Muscle layer of colon (tissue), 2 donors: ENCODE results near the gene MED15.
"Not testable (repeated sequence)": the region's sequence is repeated elsewhere in the genome, so short reads cannot be mapped to it uniquely, and the experiment has no call there.

Source experiments
- H3K27ac ChIP-seq: one replicate; pipeline ENCODE4 v1.7.0; 2013; ENCODE audit warnings: low read depth, mild to moderate bottlenecking, low read length, moderate library complexity
- H3K27me3 ChIP-seq, 2 donors: one replicate each; pipeline ENCODE4 v1.7.0; 2013; ENCODE audit warnings: low read length in 2 of 2, mild to moderate bottlenecking in 2 of 2; ENCODE audit not compliant: insufficient read depth in 2 of 2, control insufficient read depth in 1 of 2
- H3K36me3 ChIP-seq: one replicate; pipeline ENCODE4 v1.7.0; 2013; ENCODE audit warnings: mild to moderate bottlenecking, low read length; ENCODE audit not compliant: insufficient read depth
- H3K4me1 ChIP-seq: one replicate; pipeline ENCODE4 v1.7.0; 2013; ENCODE audit warnings: mild to moderate bottlenecking, low read length; ENCODE audit not compliant: insufficient read depth
- H3K4me3 ChIP-seq, 2 donors: one replicate each; pipeline ENCODE4 v1.7.0; 2013; ENCODE audit warnings: low read length in 2 of 2, low read depth in 1 of 2, mild to moderate bottlenecking in 1 of 2, moderate library complexity in 1 of 2
- H3K9ac ChIP-seq: one replicate; pipeline ENCODE4 v1.7.0; 2013; ENCODE audit warnings: low read length
- H3K9me3 ChIP-seq: one replicate; pipeline ENCODE4 v1.7.0; 2013; ENCODE audit warnings: mild to moderate bottlenecking, low read length
- donor health status: abdominal sarcoma.
- donor health status: Adenocarcinoma of cecum.

Gene MED15

DNA sequence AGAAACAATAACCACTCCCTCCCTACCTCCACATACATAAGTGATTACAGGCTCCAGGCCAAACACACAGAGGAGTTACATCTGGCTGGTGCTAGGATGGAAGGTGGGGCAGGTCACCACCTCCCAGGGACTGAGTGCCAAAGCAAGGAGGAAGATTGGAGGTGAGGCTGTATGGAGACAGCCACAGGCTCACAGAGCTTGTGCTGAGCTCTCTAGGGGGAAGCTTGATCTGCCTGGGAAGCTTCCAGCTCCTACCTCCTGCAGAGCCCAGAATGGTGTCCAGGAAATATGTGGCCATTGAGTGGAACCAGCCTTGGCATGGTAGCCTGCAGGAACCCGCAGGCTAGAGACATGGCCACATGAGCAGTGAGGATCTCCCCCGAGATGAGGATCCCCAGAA, 3.6 kb upstream of the MED15 start:
- Histone ChIP-seq H3K9me3 (no peaks in the 10 kb centered on the region), H3K27ac (no peak overlapping the region), H3K4me3 (no peak overlapping the region), H3K27me3 (no peaks in the 10 kb centered on the region), H3K9ac (no peak overlapping the region), H3K36me3 (peaks cover 5% of the 10 kb centered on the region), H3K4me1 (peaks cover 7% of the 10 kb centered on the region)

DNA sequence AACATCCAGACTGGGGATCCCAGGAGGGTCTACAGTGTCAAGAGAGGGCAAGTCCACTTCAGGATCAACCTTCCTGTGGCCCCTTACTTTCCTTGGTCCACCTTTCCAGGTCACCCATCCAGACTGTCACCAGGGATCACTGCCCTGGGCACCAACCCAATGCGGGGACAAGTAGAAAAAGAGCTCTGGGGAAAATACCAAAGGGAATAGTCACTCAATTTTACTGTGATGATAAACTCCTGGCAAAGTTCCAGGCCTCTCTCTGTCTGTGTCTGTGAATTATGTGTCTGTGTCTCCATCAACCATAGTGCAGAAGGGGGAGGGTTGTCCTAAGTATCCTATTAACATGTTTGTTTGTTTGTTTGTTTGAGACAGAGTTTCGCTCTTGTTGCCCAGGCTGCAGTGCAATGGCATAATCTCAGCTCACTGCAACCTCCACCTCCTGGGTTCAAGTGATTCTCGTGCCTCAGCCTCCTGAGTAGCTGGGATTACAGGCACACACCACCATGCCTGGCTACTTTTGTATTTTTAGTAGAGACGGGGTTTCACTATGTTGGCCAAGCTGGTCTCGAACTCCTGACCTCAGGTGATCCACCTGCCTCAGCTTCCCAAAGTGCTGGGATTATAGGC, 3.0 kb upstream of the MED15 start:
- not testable (repeated sequence) for H3K9me3 ChIP-seq, H3K27ac ChIP-seq, H3K36me3 ChIP-seq, H3K27me3 ChIP-seq, H3K9ac ChIP-seq, H3K4me3 ChIP-seq
- peaks cover 12% of the 10 kb centered on the region for H3K4me1 ChIP-seq

DNA sequence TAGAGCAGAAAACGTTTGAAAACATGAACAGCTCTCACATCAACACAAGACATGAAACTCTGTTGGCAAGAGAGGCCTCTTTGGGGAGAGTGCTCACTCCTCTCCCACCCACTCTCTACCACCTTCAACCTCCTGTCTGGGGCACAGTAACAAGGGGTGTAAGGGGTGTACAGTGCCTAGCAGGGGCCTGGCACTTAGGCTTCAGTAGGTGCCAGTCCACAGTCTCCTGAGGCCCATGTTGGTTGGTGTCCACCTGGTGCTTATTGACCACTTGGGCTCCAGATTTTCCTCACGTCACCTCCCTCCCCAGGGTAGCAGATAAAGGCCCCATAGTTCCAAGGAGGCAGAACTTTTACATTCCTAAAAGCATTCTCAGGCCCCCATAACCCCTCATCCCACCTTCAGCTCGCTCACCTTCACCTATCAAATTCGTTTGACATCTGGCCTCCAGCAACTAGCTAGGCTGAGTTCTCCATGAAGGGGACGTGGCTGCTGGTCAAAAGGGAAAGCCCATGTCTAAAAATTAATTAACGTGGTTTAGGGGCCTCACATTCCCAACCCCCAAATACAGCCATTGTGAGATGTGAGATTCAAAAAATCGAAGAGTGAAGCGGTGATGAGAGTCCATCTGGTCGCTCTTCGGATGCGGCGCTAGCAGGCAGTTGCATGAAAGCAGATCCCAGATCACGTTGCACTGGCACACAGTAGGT, 712 bp upstream of the MED15 start:
- Histone ChIP-seq H3K27ac (peak overlapping the region; percentile 60), H3K9ac (peak overlapping the region; percentile 88), H3K9me3 (no peaks in the 10 kb centered on the region), H3K4me1 (peaks cover 35% of the 10 kb centered on the region), H3K27me3 (no peaks in the 10 kb centered on the region), H3K36me3 (no peaks in the 10 kb centered on the region), H3K4me3 (peak overlapping the region; percentile 73 to 97)

DNA sequence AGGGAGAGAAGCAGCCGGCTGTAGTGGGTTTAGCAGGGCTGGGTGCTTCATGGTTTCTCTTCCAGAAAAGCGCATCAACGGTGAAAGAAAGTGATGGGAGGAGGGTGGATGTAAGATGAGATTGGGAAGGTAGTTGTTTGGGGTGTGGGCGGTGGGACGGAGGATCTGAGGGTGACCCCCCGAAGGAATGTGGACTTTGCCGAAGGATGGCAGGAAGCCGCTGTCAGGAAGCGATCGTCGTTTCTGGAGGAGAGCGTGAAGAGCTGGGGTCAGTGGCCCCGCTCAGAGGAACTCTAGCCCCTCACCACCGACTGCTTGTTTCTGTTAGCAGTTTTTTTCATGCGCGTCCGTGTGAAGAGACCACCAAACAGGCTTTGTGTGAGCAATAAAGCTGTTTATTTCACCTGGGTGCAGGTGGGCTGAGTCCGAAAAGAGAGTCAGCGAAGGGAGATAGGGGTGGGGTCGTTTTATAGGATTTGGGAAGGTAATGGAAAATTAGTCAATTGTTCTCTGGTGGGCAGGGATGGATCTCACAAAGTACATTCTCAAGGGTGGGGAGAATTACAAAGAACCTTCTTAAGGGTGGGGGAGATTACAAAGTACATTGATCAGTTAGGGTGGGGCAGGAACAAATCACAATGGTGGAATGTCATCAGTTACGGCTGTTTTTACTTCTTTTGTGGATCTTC, 801 bp downstream of the MED15 start:
- Histone ChIP-seq H3K4me3 (peak overlapping the region; percentile 73 to 97), H3K27ac (peak overlapping the region; percentile 99), H3K4me1 (peaks cover 35% of the 10 kb centered on the region), H3K9ac (peak overlapping the region; percentile 88)
- H3K27me3 ChIP-seq, H3K9me3 ChIP-seq, H3K36me3 ChIP-seq: not testable (repeated sequence)

DNA sequence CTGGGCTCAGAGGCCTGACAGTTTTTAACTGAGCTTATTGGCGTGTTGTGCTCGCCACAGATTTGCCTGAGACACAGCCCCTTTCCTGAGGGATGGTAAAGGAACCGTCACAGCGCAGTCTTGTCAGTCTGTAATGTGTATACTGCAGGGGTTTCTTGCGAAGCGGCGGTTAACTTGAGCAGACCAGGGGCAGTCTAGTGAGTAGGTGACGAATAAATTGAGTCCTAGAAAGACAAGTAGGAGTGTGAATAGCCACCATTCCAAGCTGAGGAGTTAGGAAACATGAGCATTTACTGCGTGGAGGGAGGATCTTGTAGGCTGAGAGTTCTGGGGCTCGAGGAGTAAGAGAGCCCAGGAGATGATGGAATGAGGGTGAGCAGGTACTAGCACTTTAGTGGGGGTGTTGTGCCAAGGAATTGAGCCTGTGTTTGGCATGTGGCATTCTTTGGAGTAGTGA, 1.4 kb downstream of the MED15 start:
- no peaks in the 10 kb centered on the region for H3K36me3 ChIP-seq
- no peaks in the 10 kb centered on the region for H3K9me3 ChIP-seq
- H3K27ac ChIP-seq: peak overlapping the region; percentile 99
- peak overlapping the region; percentile 53 to 73 for H3K4me3 ChIP-seq
- H3K4me1 ChIP-seq: peaks cover 35% of the 10 kb centered on the region
- H3K9ac ChIP-seq: peak overlapping the region; percentile 88
- no peaks in the 10 kb centered on the region for H3K27me3 ChIP-seq

DNA sequence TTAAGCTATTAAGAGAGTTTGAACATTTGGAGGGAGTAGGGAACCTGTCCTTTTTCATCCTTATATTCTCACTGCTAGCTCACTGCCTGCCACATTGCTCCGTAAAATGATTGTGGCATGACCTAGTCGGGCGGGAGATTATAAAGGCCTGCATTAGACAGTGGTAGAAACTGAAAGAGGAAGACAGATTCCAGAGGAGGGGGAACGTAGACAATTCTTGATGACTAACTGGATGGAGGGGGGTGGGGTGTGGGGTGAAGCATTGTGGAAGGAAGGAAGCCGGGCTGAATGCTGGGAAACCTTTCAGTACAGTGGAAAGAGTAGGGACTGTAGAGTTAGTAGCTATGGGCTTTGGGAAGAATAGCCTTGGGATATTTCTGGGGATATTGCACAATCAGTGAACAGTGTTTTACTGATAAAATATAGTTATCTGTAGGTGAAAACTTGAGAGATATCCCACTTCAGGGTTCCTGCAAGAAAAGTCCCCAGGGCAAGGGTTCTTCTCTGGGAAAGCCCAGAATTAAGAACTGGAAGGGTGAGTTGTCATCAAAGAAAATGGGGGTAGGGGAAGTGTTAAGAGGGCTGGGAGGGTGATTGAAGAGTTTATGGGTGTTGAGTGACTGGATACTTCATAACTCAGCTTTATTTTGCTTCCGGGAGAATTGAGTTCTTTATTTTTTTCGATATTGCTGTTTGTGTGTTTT, 2.1 kb downstream of the MED15 start:
- Histone ChIP-seq H3K9me3 (no peaks in the 10 kb centered on the region), H3K4me3 (peak overlapping the region; percentile 53 to 73), H3K27me3 (no peaks in the 10 kb centered on the region), H3K27ac (peak overlapping the region; percentile 99), H3K4me1 (peaks cover 36% of the 10 kb centered on the region), H3K9ac (peak overlapping the region; percentile 88), H3K36me3 (no peaks in the 10 kb centered on the region)

DNA sequence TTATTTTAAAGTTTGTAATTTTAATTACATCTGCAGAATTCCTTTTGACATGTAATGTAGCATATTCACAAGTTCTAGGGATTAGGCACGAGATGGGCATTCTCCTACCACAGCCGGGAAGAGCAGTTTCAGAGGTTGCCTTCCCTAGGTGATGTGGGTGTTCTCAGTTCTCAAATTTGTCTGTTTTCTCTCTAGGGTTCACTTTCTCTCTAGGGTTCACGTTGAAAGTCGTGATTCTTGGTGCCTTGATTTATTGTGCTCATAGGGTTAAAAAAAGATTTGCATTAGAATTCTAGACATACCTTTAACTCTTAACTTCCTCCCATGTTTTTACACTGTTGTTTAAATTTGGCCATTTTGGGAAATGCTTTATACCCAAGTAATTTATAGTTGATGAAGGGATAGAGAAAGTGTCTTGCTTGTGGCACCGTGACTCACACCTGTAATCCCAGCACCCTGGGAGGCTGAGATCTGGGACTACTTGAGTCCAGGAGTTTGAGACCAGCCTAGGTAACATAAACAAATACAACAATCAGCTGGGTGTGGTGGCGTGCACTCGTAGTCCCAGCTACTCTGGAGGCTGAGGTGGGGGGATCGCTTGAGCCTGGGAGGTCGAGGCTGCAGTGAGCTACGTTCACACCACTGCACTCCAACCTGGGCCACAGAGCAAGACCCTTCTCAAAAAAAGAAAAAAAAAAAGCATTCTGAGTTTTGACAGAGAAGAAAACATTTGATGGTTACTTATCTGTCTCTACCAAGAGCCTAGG, 3.6 kb downstream of the MED15 start:
- Histone ChIP-seq H3K4me1 (peaks cover 45% of the 10 kb centered on the region), H3K36me3 (no peaks in the 10 kb centered on the region), H3K4me3 (no peak overlapping the region), H3K9ac (no peak overlapping the region), H3K9me3 (no peaks in the 10 kb centered on the region), H3K27me3 (no peaks in the 10 kb centered on the region), H3K27ac (peak overlapping the region; percentile 99)

DNA sequence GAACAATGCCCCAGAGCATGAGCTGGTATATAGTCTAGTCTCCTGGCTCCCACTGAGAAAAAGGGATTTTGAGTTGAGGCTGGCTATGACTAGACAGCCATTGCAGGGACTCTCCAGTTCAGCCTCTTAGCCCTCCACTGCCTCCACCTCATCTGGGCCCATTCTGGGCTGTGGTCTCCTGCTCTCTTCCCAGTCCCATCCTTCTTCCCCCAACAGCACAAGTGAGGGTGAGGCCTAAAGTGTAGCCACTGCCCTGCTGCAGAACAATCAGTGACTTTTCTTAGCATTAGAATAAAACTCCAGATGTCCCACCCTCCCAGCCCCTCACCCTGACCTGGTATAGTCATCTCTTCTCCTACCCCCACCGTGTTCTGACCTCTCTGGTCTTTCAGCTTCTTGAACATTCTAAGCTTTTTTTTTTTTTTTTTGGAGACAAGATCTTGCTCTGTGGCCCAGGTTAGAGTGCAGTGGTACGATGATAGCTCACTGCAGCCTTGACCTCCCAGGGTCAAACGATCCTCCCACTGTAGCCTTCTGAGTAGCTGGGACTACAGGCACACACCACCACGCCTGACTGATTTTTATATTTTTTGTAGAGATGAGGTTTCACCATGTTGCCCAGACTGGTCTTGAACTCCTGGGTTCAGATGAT, 4.3 kb downstream of the MED15 start:
- peaks cover 43% of the 10 kb centered on the region for H3K4me1 ChIP-seq
- H3K9me3 ChIP-seq: no peaks in the 10 kb centered on the region
- no peak overlapping the region for H3K4me3 ChIP-seq
- H3K27me3 ChIP-seq: no peaks in the 10 kb centered on the region
- no peak overlapping the region for H3K27ac ChIP-seq
- no peak overlapping the region for H3K9ac ChIP-seq
- no peaks in the 10 kb centered on the region for H3K36me3 ChIP-seq

DNA sequence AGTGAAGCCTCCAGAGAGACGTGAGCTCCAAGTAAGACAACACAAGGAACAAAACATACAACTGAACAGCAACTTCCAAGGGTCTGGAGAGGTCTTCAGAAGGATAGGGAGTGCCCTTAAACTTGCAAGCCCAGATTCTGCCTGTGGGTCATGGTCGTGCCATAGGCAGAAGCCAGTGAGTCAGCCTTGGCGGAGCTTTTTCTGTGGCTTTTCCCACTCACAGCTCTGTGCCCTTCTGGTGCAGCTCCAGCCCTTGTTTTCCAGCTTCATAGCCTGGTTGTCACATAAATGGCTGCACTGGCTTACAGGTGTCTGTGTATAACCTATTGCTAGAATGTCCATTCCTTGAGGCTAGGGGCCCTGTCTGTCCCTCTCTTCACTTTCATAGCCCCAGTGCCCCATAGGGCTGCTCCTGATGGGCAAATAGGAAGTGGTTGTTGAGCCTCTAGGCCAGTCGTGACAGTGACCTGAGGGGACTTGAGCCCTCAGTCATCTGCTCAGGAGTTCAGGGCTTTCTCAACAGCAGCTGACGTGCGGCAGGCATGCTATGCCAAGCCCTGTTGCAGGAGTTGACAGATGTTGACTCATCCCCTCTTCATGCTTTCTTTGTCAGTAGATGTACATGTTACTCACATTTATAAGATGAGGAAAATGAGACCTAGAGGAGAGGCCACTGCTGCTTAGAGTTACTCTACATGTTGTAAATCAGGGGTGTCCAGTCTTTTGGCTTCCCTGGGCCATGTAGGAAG, 7.4 kb downstream of the MED15 start:
- no peaks in the 10 kb centered on the region for H3K27me3 ChIP-seq
- H3K9me3 ChIP-seq: no peaks in the 10 kb centered on the region
- H3K4me3 ChIP-seq: no peak overlapping the region
- peaks cover 29% of the 10 kb centered on the region for H3K4me1 ChIP-seq
- no peaks in the 10 kb centered on the region for H3K36me3 ChIP-seq
- H3K9ac ChIP-seq: no peak overlapping the region
- no peak overlapping the region for H3K27ac ChIP-seq

DNA sequence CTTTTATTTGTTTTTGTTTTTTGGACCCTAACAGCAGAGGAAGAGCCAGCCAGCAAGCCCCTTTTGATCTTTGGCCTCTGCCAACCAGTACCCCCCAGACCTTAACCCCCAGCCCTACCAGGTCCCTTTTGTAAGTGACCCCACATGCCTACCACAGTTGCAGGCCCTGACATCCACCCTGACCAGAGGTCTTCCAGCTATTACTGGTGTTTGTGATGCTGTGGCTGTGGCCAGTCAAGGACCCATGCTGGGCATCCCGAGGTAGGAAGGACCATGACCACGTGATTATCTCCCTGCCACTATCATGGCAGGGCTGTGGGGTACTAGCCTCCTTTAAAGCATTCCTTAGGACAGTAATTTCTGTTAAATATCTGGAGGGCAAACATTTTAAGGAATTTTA, 9.0 kb downstream of the MED15 start:
- Histone ChIP-seq H3K4me1 (peaks cover 17% of the 10 kb centered on the region), H3K27ac (no peak overlapping the region), H3K4me3 (no peak overlapping the region), H3K27me3 (no peaks in the 10 kb centered on the region), H3K9me3 (no peaks in the 10 kb centered on the region), H3K36me3 (peaks cover 10% of the 10 kb centered on the region), H3K9ac (no peak overlapping the region)
